Lower leg skin (tissue), 4 donors: ENCODE results near the gene EMC10. TPM values are rescaled to one million over a fixed set of nuclear protein-coding genes. Genes with fewer than 3 reads are reported as not detected.

Experiments
- DNase-seq, 2 donors: peaks; one replicate each; pipeline ENCODE4 v3.0.0-alpha.2; 2019; ENCODE audit warnings: low spot score in 2 of 2
- H3K4me3 ChIP-seq: fragments of 200-600 bp; sonication (generic); 2 replicates; pipeline ENCODE4 v1.5.1; 2017; ENCODE audit warnings: mild to moderate bottlenecking, low read depth; ENCODE audit not compliant: poor library complexity, severe bottlenecking
- POLR2A ChIP-seq, 2 donors: fragments of 450-650 bp; IDR thresholded peaks; one replicate each; pipeline ENCODE4 v1.6.1; 2016 to 2017; ENCODE audit warnings: antibody characterized with exemption in 2 of 2, mild to moderate bottlenecking in 1 of 2, moderate library complexity in 1 of 2
- WGBS, 2 donors: methylation state at CpG; one replicate each; pipeline ENCODE4 v1.1.5; 2018; 5-methylcytosine and 5-hydroxymethylcytosine counted together
- intact Hi-C: fragments of 100-400 bp; cut with DNase I; formaldehyde crosslinking; loops from one replicate; pipeline ENCODE4 v1.15.0; 2023; ENCODE audit warnings: low total_unique reads
- total RNA-seq, 4 donors: library from RNA; depleted of rRNA; stranded (reverse); fragments of >200 nt; gene quantifications; one replicate each; pipeline ENCODE4 v1.1.0, GENCODE V29; 2016
- TF ChIP-seq, protein P1 (sequence below), 3 donors: fragments of 450-650 bp; IDR thresholded peaks; one replicate each; pipeline ENCODE4 v1.5.1; 2016; ENCODE audit warnings: antibody characterized with exemption in 3 of 3, mild to moderate bottlenecking in 3 of 3, moderate library complexity in 2 of 3

The EMC10 gene
- total RNA-seq, 4 donors from 2014 or later, result 35.1 to 93.5 (median 67.5) TPM

DNA sequence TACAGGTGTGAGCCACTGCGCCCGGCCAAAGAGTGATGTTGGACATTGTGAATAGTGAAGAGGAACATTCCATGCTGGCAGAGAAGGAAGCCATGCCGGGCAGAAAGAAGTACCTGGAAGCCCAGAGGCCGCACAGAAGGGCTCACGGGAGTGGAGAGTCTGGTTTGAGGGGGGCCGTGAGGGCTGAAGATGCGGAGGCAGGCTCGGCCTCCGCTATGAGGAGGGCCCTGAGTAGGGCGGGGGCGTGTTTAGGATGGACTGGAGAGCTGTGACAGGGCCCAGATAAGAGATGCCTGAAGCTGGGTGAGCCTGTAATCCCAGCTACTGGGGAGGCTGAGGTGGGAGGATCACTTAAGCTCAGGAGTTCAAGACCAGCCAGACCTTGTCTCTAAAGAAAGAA is 33.1 kb downstream of the EMC10 start:
- WGBS, 2 donors, result 83 to 86% methylated on average over 11 of the region's 11 CpGs
- intact Hi-C loops, result no loop called here
- no peak for TF ChIP-seq POLR2A (IDR thresholded peaks at IDR 0.05)

DNA sequence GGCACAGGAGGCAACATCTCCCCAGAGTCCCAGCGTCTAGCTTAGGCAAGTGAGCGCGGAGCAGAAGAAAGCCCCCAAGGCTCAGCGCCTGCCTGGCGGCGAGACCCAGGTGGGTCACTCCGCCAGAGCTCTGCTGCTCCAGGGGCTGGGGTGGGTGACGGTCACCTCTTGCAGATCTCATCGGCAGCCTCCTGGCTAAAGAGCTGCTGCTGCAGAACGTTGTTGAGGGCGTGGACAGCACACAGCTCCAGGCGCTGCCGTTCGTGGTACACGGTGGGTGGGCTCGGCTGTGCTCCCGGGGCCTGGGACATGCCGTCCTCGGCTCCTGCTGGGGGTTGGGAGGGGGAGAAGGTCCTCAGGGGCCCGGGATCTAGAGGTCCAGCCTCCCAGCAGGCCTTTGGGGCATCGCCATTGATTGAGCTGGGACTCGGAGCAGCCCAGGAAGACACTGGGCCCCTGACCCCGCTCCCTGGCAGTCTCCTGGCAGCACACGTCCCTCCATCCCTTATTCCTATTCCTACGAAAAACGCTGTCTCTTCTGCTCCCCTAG is 33.9 kb downstream of the EMC10 start:
- no peak for TF ChIP-seq POLR2A (IDR thresholded peaks at IDR 0.05)
- TF ChIP-seq, protein P1, sequence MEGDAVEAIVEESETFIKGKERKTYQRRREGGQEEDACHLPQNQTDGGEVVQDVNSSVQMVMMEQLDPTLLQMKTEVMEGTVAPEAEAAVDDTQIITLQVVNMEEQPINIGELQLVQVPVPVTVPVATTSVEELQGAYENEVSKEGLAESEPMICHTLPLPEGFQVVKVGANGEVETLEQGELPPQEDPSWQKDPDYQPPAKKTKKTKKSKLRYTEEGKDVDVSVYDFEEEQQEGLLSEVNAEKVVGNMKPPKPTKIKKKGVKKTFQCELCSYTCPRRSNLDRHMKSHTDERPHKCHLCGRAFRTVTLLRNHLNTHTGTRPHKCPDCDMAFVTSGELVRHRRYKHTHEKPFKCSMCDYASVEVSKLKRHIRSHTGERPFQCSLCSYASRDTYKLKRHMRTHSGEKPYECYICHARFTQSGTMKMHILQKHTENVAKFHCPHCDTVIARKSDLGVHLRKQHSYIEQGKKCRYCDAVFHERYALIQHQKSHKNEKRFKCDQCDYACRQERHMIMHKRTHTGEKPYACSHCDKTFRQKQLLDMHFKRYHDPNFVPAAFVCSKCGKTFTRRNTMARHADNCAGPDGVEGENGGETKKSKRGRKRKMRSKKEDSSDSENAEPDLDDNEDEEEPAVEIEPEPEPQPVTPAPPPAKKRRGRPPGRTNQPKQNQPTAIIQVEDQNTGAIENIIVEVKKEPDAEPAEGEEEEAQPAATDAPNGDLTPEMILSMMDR (IDR thresholded peaks at IDR 0.05), result no peak
- intact Hi-C loops, result no loop called here
- WGBS, 2 donors, result 50% methylated on average over 15 to 26 of the region's 26 CpGs
- peak overlapping the region; percentile 37 for H3K4me3 ChIP-seq
- no peak for DNase-seq

More for the DNA sequence above, 33.1 kb downstream of the EMC10 start:
- no peak overlapping the region for H3K4me3 ChIP-seq
- no peak for DNase-seq

DNA sequence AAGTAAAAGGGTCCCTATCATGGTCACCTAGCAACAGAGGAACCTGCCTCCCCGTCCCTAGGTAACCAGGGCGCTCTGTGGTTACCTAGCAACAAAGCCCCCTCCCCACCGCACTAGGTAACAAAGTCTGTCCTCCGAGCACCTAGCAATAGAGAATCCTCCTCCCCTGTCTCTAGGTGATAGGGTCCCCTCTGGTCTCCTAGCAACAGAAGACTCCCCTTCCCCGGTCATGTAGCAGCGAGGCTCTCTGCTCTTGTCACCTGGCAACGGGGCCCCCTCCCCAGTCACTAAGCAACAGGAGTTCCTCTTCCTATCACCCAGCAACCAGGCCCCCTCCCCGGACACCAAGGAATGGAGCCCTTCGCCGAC is 34.4 kb downstream of the EMC10 start:
- WGBS, 2 donors, result 4 to 5% methylated on average over 9 to 10 of the region's 10 CpGs
- DNase-seq, result no peak
- intact Hi-C loops, result no loop called here
- peak overlapping the region; percentile 37 for H3K4me3 ChIP-seq
- TF ChIP-seq POLR2A (IDR thresholded peaks at IDR 0.05), result no peak
- TF ChIP-seq, protein P1 (IDR thresholded peaks at IDR 0.05), result no peak

DNA sequence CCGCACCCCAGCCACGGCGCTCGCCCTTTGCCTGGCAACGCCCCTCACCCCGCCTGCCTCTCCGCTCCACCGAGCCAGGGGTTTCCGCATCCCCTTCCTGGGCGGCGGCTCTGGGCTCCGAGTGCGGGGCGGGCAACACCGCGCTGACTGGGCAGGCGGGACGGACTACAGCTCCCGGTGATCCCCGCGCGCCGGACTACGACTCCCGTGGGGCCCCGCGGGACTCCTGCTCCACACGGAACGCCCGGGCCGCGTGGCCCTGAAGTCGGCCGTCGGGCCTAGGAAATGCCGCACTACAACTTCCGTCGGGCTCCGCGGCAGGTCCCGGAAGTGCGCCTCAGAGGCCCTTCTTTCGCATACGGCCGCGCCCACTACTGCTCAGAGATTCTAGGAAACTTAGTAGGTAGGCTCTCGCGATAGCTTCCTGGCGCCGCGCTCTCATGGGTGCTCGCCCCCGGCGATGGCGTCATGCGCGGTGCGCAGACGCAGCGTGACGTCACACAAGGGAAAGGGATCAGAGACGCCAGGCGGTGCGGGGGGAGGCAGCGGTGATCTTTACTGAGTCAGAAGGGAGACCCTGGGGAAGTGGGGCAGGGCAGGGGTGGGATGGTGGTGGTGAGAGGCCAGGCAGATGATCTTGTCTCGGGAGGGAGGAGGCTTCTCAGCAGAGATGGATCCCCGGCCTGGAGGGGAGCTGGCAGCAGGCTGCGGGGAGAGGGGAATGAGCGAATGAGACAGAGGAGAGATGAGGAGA is 34.9 kb downstream of the EMC10 start, which contains the start of gene JOSD2:
Gene JOSD2, minus strand, starts transcription at position 123 of the 754 bp plus-strand sequence. CDS start 760 bp downstream, outside the sequence.
- intact Hi-C loops, result no loop called here
- DNase-seq, result peak; percentile 98 to 99
- no peak for TF ChIP-seq POLR2A (IDR thresholded peaks at IDR 0.05)
- TF ChIP-seq, protein P1 (IDR thresholded peaks at IDR 0.05), result no peak
- WGBS, 2 donors, result 1 to 2% methylated on average over 37 to 44 of the region's 69 CpGs
- peak within 1 kb of the TSS; percentile 37 for H3K4me3 ChIP-seq

DNA sequence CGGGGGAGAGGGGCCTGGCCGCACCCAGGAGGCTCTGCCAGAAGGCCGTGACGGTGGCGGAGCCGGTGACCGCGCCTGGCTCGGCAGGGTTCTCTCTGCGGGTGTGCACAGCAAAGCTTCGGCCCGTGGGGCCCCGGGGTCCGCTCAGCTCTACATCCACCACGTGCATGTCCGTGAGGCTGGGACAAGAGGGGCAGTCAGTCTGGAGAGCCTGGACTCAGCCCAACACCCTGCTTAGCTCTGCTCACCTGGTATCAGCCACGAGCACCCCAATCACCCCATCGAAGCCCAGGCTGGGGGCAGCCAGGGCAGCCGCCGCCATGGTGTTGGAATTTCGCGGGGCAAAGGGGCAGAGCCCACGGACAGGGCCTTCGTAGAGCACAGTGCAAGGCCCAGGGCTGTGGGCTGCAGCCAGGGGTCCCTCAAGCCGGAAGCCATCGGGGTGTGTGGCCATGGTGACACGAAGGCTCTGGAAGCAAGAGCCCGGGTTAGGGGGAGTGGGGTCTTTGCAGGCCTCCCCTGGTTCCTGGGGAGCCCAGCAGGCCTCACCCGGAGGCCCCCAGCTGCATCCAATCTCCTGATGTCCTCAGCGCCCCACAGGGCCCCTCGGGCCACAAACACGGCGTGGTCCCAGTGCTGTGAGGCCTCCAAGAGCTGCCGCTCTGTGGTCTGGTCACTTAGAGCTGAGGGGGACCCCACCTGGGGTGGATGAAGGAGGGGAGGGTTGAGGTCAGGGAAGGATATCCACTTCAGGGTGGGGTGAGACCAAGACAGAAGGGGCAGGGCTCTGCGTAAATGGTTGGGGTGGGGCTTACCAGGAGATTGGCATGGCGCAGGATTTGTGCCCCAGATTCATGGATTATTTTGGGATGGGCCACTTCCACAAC is 36.0 kb downstream of the EMC10 start:
- DNase-seq, result no peak
- TF ChIP-seq POLR2A (IDR thresholded peaks at IDR 0.05), result no peak
- TF ChIP-seq, protein P1 (IDR thresholded peaks at IDR 0.05), result no peak
- intact Hi-C loops, result no loop called here
- no peak overlapping the region for H3K4me3 ChIP-seq
- 85 to 86% methylated on average over 31 to 36 of the region's 36 CpGs for WGBS, 2 donors
